Activated CD8-positive, alpha-beta memory T cell treated with anti-CD3 and anti-CD28 coated beads for 4 hours (primary cell): Measurements from ENCODE around the gene MZT2A.
"Not testable (repeated sequence)": the region's sequence is repeated elsewhere in the genome, so short reads cannot be mapped to it uniquely, and the experiment has no call there.

Experiments used
- DNase-seq, 2 donors: peaks; one replicate each; pipeline ENCODE4 v3.0.0-alpha.2; 2020; ENCODE audit warnings: low read depth in 2 of 2

The MZT2A gene, protein sequence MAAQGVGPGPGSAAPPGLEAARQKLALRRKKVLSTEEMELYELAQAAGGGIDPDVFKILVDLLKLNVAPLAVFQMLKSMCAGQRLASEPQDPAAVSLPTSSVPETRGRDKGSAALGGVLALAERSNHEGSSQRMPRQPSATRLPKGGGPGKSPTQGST

DNA sequence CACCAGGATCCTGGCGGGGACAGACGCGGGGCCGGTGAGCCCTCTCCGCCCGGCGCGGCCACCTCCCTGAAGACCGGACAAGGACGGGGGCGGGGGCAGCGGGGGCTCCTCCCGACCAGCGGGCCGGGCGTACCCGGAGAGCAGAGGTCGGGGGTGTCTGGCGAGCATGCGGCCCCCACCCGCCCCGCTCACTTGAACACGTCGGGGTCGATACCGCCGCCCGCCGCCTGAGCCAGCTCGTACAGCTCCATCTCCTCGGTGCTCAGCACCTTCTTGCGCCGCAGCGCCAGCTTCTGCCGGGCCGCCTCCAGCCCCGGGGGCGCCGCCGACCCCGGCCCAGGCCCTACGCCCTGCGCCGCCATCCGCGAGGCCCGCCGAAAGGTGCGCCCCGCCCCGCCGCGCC is at the start of gene MZT2A:
MZT2A (minus strand) TSS at position 383 of the 403 bp plus-strand sequence; CDS start at position 362, 21 bp downstream.
- not testable (repeated sequence) for DNase-seq

DNA sequence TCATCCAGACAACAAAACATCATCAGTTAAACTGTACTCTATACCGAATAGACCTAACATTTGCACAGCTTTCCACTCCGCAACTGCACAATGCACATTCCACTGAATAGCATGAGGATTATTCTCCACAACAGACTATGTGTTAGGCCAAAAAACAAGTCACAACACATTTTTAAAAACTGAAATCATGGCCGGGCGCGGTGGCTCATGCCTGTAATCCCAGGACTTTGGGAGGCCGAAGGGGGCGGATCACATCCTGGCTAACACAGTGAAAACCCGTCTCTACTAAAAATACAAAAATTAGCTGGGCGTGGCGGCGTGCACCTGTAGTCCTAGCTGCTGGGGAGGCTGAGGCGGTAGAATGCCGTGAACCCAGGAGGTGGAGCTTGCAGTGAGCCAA is 46.7 kb upstream of the MZT2A start:
- not testable (repeated sequence) for DNase-seq

DNA sequence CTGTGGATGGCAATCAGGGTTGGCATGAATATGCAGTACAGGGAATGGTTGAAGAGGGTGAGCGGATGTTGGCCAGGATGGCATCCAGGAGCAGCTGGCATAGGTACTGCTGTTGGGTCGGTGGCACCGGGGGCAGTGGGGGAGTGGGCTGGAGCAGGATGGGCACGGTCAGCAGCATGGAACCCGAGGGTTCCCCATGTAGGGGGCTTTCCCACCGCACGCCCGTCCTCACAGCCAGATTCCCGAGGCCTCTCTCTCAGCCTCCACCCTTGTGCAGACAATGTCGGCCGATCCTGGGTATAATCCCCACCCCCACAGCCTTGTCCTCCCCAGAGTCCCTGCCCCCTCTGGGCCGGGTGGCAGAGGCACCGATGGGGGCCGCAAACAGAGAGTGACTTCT is 44.6 kb upstream of the MZT2A start:
- DNase-seq = not testable (repeated sequence)

DNA sequence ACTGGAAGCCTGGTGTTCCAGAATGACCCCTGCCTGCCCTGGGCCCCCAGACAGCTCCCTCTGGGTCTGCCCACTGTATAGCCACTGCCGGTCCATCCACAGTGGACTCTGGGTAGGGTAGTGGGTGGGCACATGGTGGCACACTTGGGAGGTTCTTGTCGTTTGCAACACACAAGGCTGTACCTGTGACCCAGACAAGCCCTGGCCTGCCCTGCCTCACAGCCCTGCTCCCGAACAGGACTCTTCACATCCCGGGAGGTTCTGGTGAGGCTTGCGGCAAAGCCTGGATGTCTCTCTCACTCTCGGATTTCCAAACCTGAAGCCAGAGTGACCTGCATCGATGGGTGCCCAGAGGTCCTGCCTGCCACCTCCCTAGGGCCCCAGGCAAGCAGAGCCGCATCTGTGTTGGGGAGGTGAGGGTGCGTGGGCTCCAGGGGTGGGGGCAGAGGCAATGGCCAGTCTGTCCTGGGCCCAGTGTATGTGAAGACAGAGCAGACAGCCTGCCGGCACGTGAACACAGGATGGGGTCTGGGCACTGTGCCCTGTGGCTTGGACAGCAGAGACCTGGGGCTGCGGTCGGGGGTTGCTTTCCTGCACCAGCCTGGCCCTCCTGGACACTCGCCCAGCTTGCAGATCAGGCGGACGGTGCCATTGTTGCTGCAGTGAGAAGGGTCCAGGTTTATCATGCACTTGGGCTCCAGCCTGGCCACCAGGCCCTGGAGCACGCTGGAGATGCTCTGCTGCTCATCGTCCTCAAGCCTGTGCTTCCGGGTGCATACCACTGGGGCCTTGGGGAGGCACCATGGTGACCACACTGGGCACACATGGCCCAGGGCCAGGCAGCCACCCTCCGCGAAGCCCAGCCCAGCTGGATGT is 44.0 kb upstream of the MZT2A start:
- not testable (repeated sequence) for DNase-seq

DNA sequence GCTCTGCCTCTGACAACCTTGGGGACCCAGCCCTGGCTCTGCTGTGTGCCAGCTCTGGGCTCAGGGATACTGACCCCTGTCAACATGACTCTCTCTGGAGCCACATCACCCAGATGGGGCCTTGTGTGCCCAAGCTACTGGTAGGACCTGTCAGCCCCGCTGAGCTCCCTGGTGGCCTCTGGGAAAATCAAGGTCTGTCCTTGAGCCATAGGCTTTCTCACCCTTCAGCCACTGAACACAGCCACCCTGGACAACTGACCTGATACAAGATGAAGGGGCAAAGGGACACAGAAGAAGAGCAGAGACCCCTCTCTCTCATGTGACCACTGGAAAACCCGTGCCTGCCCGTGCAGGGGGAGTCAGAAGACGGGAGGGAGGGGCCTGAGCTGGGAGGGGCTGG is 43.3 kb upstream of the MZT2A start:
- DNase-seq = no peak

- DNase-seq = not testable (repeated sequence)
These were observed 42.8 kb upstream of the MZT2A start for GRCh38 chr2:131534965-131535364.

- DNase-seq = not testable (repeated sequence)
These were observed 42.1 kb upstream of the MZT2A start for GRCh38 chr2:131534317-131534672.

- DNase-seq = not testable (repeated sequence)
These were observed 41.6 kb upstream of the MZT2A start for GRCh38 chr2:131533609-131534316.

DNA sequence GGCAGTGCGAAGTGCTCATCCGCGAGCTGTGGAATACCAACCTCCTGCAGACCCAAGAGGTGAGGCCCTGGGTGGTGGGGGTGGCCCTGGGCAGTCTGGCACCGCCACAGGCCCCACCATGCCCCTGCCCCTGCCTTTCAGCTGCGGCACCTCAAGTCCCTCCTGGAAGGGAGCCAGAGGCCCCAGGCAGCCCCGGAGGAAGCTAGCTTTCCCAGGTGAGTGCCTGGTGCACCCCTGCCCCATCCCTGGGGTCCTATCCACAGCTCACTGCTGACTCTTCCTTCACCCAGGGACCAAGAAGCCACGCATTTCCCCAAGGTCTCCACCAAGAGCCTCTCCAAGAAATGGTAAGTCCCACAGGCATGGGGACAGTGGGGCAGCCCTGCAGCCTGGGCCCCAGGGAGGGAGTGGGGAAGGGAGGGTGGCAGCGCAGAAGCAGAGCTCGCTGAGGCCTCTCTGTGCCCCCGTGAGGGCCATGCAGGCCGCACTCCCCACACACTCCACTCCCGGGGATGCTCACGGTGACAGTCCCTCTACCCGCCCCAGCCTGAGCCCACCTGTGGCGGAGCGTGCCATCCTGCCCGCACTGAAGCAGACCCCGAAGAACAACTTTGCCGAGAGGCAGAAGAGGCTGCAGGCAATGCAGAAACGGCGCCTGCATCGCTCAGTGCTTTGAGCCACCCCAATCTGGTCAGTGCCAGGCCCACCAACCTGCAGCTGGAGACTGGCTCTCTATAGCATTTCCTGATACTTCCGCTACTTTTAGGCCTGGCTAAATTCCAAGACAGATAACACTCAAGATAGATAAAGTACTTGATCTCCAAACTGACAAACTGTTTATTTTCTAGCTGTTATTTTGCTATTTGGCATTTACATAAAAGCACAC is 40.8 kb upstream of the MZT2A start:
- DNase-seq = not testable (repeated sequence)

GRCh38 chr2:131531547-131532185 is 39.5 kb upstream of the MZT2A start:
- not testable (repeated sequence) for DNase-seq

GRCh38 chr2:131530626-131531344 is 38.6 kb upstream of the MZT2A start:
- DNase-seq = not testable (repeated sequence)

GRCh38 chr2:131529864-131530445 is 37.8 kb upstream of the MZT2A start:
- not testable (repeated sequence) for DNase-seq

GRCh38 chr2:131528981-131529863 is 37.0 kb upstream of the MZT2A start:
- DNase-seq = not testable (repeated sequence)

- DNase-seq = peak; percentile 52 to 54
These were observed 35.2 kb upstream of the MZT2A start, which contains the start of gene CCDC74A for GRCh38 chr2:131527131-131528001. CCDC74A (plus strand) TSS chr2:131527888; CDS start chr2:131527971, 83 bp downstream.

DNA sequence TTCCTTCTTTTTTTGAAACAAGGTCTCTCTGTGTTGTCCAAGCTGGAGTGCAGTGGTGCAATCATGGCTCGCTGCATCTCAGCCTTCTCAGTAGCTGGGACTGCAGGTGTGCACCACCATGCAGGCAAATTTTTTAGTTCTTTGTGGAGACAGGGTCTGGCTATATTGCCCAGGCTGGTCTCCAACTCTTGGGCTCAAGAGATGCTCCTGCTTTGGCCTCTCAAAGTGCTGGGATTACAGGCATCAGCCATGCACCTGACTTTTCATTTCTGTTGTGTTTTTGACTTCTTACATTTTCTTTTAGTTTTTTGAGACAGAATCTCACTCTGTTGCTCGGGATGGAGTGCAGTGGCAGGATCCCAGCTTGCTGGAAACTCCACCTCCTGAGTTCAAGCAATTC is 33.1 kb upstream of the MZT2A start:
- not testable (repeated sequence) for DNase-seq

DNA sequence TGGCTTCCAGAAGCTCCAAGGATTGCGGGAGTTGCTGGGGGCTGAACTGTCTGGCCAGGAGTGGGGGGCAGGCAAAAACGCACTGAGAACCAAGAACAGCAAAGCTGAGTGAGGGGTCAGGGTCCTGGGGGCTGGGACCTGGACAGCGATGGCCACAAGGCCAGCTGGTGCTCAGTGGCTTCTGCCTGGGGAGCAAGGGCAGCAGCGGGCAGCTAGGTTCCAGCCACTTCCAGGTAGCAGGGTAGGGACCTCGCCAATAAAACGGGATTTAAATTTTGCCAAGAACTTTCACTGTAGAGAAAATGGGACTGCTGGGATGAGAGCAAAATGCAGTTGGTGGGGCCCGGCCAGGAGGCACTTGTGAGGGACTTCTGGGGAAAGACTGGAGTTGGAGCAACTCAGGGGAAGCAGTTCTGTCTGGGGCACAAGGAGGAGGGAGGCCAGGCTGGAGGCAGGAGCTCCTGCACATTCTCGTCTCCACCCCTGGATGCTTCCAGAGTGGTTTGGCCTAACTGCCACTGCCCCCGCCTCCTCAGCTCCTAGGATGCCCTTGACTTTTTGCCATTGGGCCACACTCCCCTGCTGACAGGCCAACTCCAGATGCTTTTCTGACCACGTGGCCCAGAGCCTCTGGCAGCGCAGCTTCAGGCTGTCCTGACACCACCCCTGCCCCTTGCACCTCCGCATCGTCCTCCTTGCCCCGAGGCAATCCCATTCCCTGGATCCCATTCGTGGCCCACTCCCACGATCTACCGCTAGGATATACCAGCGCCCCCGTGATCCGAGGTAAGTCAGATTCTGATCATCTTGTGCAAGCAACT is 30.0 kb upstream of the MZT2A start:
- no peak for DNase-seq

GRCh38 chr2:131521524-131521923 is 29.3 kb upstream of the MZT2A start:
- not testable (repeated sequence) for DNase-seq
